GM12878 (cell line): ENCODE measurements around the gene IL17A. TPM values are rescaled to one million over a fixed set of nuclear protein-coding genes. Genes with fewer than 3 reads are reported as not detected.

Experiments used
- ATAC-seq: fragments of 200-7000 bp; cut with Tn5 transposase; 3 replicates; pipeline ENCODE4 v1.9.1; 2020; ENCODE audit warnings: mild to moderate bottlenecking, moderate library complexity
- BruUV-seq: library from RNA; stranded (reverse); fragments of 400-500 nt; replicated peaks from 2 replicates; lab custom pipeline; 2021; lab: Mats Ljungman, UMichigan
- CTCF ChIA-PET: fragments of 300-600 bp; sonication (Branson Sonifier 250); formaldehyde crosslinking; extraction: SDS; loops from one replicate; lab custom pipeline; 2021; ENCODE audit warnings: inconsistent platforms; lab: Yijun Ruan, JAX
- POLR2A ChIA-PET: fragments of 350-600 bp; formaldehyde crosslinking; extraction: SDS; loops from one replicate; lab custom pipeline; 2021; ENCODE audit warnings: inconsistent platforms; lab: Charles Lee
- RAD21 ChIA-PET: fragments of 300-600 bp; sonication (Branson Sonifier 250); formaldehyde crosslinking; loops from one replicate; lab custom pipeline; 2023; ENCODE audit warnings: antibody characterized with exemption; ENCODE audit not compliant: unreplicated experiment; lab: Charles Lee
- SMC1A ChIA-PET: fragments of 300-600 bp; sonication (Branson Sonifier 250); formaldehyde crosslinking; loops from one replicate; lab custom pipeline; 2023; ENCODE audit not compliant: unreplicated experiment, uncharacterized antibody; lab: Charles Lee
- DNase-seq: peaks from one replicate; pipeline ENCODE4 v3.0.0-alpha.2; 2011; ENCODE audit warnings: low read depth, low spot score
- FAIRE-seq: peaks from 3 replicates; lab custom pipeline; 2011; peaks lifted over from hg19 to GRCh38; lab: Jason Lieb, UNC
- H2AFZ ChIP-seq: 2 replicates; pipeline ENCODE4 v1.6.0; 2011; ENCODE audit warnings: low read depth, low read length, control low read depth; ENCODE audit not compliant: control insufficient read depth
- H3K27ac ChIP-seq: 2 replicates; pipeline ENCODE4 v1.5.1; 2011; ENCODE audit warnings: control low read depth; ENCODE audit not compliant: control insufficient read depth, insufficient read depth
- H3K27me3 ChIP-seq, 2 experiments: replicated peaks in 1 of 2; 2 replicates each; pipeline versions ENCODE4 v1.6.0 to v1.6.1; 2011; ENCODE audit warnings: low read length in 1 of 2; ENCODE audit not compliant: control insufficient read depth in 2 of 2, insufficient read depth in 2 of 2
- H3K36me3 ChIP-seq, 2 experiments: 2 replicates each; pipeline ENCODE4 v1.5.1; 2011; ENCODE audit warnings: low read length in 1 of 2; ENCODE audit not compliant: control insufficient read depth in 2 of 2, insufficient read depth in 2 of 2
- H3K4me1 ChIP-seq: 2 replicates; pipeline ENCODE4 v1.6.1; 2011; ENCODE audit warnings: mild to moderate bottlenecking, low read length, moderate library complexity, mixed read lengths; ENCODE audit not compliant: control insufficient read depth, insufficient read depth
- H3K4me2 ChIP-seq: 2 replicates; pipeline ENCODE4 v1.6.0; 2011; ENCODE audit warnings: control low read depth; ENCODE audit not compliant: control insufficient read depth, insufficient read depth
- H3K4me3 ChIP-seq: fragments of 200-600 bp; sonication (generic); 2 replicates; pipeline ENCODE4 v1.5.1; 2016
- H3K79me2 ChIP-seq: 2 replicates; pipeline ENCODE4 v1.6.0; 2011; ENCODE audit warnings: low read length; ENCODE audit not compliant: control insufficient read depth, insufficient read depth
- H3K9ac ChIP-seq: 2 replicates; pipeline ENCODE4 v1.8.0; 2011; ENCODE audit warnings: low read length, control low read depth, mixed read lengths; ENCODE audit not compliant: control insufficient read depth, insufficient read depth
- H3K9me3 ChIP-seq: replicated peaks from 3 replicates; pipeline ENCODE4 v1.5.1; 2011; ENCODE audit warnings: mild to moderate bottlenecking, low read length; ENCODE audit not compliant: control insufficient read depth, insufficient read depth
- H4K20me1 ChIP-seq: 2 replicates; pipeline ENCODE4 v1.6.0; 2011; ENCODE audit not compliant: control insufficient read depth, insufficient read depth
- ASH2L ChIP-seq: fragments of 300-600, 200-600 bp; sonication (generic); IDR thresholded peaks from 2 replicates; pipeline ENCODE4 v1.6.1; 2017; ENCODE audit warnings: low read depth, mild to moderate bottlenecking, borderline replicate concordance
- CHD2 ChIP-seq: IDR thresholded peaks from 2 replicates; pipeline ENCODE4 v1.6.1; 2011; ENCODE audit warnings: low read depth, low read length, improper control_type of control experiment, borderline replicate concordance
- RAD21 ChIP-seq: IDR thresholded peaks from 2 replicates; pipeline ENCODE4 v1.6.1; 2011; ENCODE audit warnings: mild to moderate bottlenecking, low read depth, low read length, moderate library complexity; ENCODE audit not compliant: insufficient read depth
- WGBS: methylation state at CpG from one replicate; pipeline ENCODE4 v1.1.6; 2016; ENCODE audit warnings: low lambda C conversion rate; ENCODE audit not compliant: insufficient replicate concordance, insufficient coverage; ENCODE audit errors: missing lambda C conversion rate; 5-methylcytosine and 5-hydroxymethylcytosine counted together
- in situ Hi-C: fragments of 300-500 bp; cut with MboI; formaldehyde crosslinking; loops from 9 replicates; pipeline ENCODE4 v1.14.3; 2018; ENCODE audit warnings: mixed read lengths
- intact Hi-C: fragments of 100-400 bp; cut with micrococcal nuclease; formaldehyde crosslinking; loops from one replicate; pipeline ENCODE4 v1.14.2; 2022; ENCODE audit not compliant: unreplicated experiment
- polyA plus RNA-seq, 11 experiments: library from polyadenylated mRNA; depleted of rRNA in 4 of 11; unstranded in 6 of 11; stranded (reverse) in 5 of 11; fragments of >200 nt; fragmentation: Nextera tagmentation in 4 of 11; fragmentation: Illumina TruSeq in 1 of 11; extraction: Ambion mirVana in 4 of 11; extraction: Trizol in 1 of 11; gene quantifications; 1 replicate in 1 of 11; 2 replicates in 10 of 11; pipeline versions ENCODE4 v1.2.1 to v1.2.3, GENCODE V29; 2011 to 2016; ENCODE audit warnings: inconsistent platforms in 2 of 11, missing spikeins in 2 of 11, low read depth in 1 of 11
- total RNA-seq, 4 experiments: library from RNA; depleted of rRNA in 3 of 4; stranded (reverse); fragments of >200 nt in 3 of 4; fragmentation: Illumina TruSeq in 1 of 4; extraction: Trizol in 1 of 4; gene quantifications; 2 replicates each; pipeline versions ENCODE4 v1.2.1 to v1.2.3, GENCODE V29; 2013 to 2021
- TF ChIP-seq, protein P1 (sequence below), 3 experiments: IDR thresholded peaks in 2 of 3; conservative IDR thresholded peaks in 1 of 3; 2 replicates each; pipeline ENCODE4 v1.5.1; 2011; ENCODE audit warnings: low read depth in 3 of 3, low read length in 3 of 3, mild to moderate bottlenecking in 3 of 3, control low read depth in 2 of 3, moderate library complexity in 2 of 3, inconsistent platforms in 1 of 3, mixed read lengths in 1 of 3; ENCODE audit not compliant: control insufficient read depth in 2 of 3, insufficient read depth in 1 of 3; ENCODE audit errors: extremely low read depth in 1 of 3
- TF ChIP-seq, protein P2 (sequence below): fragments of 450-650 bp; IDR thresholded peaks from 2 replicates; pipeline ENCODE4 v1.6.1; 2017; ENCODE audit warnings: mild to moderate bottlenecking
- TF ChIP-seq, protein P3 (sequence below): fragments of 450-650 bp; IDR thresholded peaks from 2 replicates; pipeline ENCODE4 v1.6.1; 2017; ENCODE audit warnings: mild to moderate bottlenecking, moderate library complexity

Gene IL17A
- total and polyA plus RNA-seq, 10 of the 15 experiments (the other 5 are each of a cell fraction or from before 2014, with no cell fraction given): not detected

DNA sequence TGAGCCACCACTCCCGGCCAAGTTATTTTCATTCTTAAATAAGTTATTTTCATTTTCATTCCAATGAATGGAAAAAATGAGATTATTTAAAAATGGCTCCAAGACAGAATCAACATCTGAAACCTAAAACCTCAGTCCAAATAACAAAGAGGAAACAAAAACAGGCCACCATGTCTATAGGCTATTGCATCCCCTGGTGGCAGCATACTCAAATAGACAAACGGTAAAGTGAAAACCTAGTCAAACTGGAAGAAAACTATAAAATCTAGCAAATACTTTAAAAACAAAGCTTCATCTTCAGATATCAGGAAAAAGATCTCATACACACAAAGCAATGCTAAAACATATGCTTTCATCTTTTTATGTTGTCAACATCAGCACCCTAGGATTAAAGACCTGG, 20.9 kb downstream of the IL17A start:
- ChIA-PET CTCF (interaction anchor here (0.9 to 1.4 kb wide), 3 partner anchors 10 to 50 kb away, joined by 3 to 5 read pairs (median 3); no protein-coding TSS in a partner anchor), POLR2A (no interaction called here), SMC1A (interaction anchor here (1.0 to 1.5 kb wide), 3 partner anchors 18 to 42 kb away, joined by 4 read pairs; no protein-coding TSS in a partner anchor), RAD21 (no interaction called here)
- WGBS: 72% methylated on average over 2 of the region's 2 CpGs
- DNase-seq (no peak), FAIRE-seq (no peak), ATAC-seq (no peak)
- Histone ChIP-seq H4K20me1 (no peaks in the 10 kb centered on the region), H3K9ac (no peak overlapping the region), H3K9me3 (no peaks in the 10 kb centered on the region; the same call in 2 of the 3 replicates), H3K4me3 (no peak overlapping the region), H3K27me3 (no peaks in the 10 kb centered on the region), H3K4me1 (peaks cover 7% of the 10 kb centered on the region), H2AFZ (no peak overlapping the region), H3K79me2 (no peaks in the 10 kb centered on the region), H3K27ac (no peak overlapping the region), H3K36me3 (no peaks in the 10 kb centered on the region), H3K4me2 (no peak overlapping the region)
- no TSS peak for BruUV-seq
- intact Hi-C loops: no loop called here
- in situ Hi-C loops: no loop called here
- TF ChIP-seq RAD21: 0 out of 2 replicates have a peak, but pooled peaks have one; percentile 36
- TF ChIP-seq ASH2L: no peak
- TF ChIP-seq, protein P1, sequence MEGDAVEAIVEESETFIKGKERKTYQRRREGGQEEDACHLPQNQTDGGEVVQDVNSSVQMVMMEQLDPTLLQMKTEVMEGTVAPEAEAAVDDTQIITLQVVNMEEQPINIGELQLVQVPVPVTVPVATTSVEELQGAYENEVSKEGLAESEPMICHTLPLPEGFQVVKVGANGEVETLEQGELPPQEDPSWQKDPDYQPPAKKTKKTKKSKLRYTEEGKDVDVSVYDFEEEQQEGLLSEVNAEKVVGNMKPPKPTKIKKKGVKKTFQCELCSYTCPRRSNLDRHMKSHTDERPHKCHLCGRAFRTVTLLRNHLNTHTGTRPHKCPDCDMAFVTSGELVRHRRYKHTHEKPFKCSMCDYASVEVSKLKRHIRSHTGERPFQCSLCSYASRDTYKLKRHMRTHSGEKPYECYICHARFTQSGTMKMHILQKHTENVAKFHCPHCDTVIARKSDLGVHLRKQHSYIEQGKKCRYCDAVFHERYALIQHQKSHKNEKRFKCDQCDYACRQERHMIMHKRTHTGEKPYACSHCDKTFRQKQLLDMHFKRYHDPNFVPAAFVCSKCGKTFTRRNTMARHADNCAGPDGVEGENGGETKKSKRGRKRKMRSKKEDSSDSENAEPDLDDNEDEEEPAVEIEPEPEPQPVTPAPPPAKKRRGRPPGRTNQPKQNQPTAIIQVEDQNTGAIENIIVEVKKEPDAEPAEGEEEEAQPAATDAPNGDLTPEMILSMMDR (IDR thresholded peaks at IDR 0.05 in 2 of 3, conservative IDR thresholded peaks at IDR 0.05 in 1 of 3; ENCODE audit: control insufficient read depth in 2 of 3, extremely low read depth in 1 of 3, insufficient read depth in 1 of 3, low read depth in 3 of 3, low read length in 3 of 3): peak in 2 of 3 experiments; percentile 17 to 23; a peak in 1 of 6 replicates
- no peak for TF ChIP-seq CHD2
- TF ChIP-seq, protein P2, sequence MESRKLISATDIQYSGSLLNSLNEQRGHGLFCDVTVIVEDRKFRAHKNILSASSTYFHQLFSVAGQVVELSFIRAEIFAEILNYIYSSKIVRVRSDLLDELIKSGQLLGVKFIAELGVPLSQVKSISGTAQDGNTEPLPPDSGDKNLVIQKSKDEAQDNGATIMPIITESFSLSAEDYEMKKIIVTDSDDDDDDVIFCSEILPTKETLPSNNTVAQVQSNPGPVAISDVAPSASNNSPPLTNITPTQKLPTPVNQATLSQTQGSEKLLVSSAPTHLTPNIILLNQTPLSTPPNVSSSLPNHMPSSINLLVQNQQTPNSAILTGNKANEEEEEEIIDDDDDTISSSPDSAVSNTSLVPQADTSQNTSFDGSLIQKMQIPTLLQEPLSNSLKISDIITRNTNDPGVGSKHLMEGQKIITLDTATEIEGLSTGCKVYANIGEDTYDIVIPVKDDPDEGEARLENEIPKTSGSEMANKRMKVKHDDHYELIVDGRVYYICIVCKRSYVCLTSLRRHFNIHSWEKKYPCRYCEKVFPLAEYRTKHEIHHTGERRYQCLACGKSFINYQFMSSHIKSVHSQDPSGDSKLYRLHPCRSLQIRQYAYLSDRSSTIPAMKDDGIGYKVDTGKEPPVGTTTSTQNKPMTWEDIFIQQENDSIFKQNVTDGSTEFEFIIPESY: no peak
- TF ChIP-seq, protein P3, sequence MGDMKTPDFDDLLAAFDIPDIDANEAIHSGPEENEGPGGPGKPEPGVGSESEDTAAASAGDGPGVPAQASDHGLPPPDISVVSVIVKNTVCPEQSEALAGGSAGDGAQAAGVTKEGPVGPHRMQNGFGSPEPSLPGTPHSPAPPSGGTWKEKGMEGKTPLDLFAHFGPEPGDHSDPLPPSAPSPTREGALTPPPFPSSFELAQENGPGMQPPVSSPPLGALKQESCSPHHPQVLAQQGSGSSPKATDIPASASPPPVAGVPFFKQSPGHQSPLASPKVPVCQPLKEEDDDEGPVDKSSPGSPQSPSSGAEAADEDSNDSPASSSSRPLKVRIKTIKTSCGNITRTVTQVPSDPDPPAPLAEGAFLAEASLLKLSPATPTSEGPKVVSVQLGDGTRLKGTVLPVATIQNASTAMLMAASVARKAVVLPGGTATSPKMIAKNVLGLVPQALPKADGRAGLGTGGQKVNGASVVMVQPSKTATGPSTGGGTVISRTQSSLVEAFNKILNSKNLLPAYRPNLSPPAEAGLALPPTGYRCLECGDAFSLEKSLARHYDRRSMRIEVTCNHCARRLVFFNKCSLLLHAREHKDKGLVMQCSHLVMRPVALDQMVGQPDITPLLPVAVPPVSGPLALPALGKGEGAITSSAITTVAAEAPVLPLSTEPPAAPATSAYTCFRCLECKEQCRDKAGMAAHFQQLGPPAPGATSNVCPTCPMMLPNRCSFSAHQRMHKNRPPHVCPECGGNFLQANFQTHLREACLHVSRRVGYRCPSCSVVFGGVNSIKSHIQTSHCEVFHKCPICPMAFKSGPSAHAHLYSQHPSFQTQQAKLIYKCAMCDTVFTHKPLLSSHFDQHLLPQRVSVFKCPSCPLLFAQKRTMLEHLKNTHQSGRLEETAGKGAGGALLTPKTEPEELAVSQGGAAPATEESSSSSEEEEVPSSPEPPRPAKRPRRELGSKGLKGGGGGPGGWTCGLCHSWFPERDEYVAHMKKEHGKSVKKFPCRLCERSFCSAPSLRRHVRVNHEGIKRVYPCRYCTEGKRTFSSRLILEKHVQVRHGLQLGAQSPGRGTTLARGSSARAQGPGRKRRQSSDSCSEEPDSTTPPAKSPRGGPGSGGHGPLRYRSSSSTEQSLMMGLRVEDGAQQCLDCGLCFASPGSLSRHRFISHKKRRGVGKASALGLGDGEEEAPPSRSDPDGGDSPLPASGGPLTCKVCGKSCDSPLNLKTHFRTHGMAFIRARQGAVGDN: no peak
